Endothelial cell of umbilical vein (primary cell): Measurements from ENCODE around the gene NUP153. TPM values are rescaled to one million over a fixed set of nuclear protein-coding genes. Genes with fewer than 3 reads are reported as not detected.

Experiments used
- BruUV-seq: library from RNA; stranded (reverse); fragments of 400-500 nt; replicated peaks from 2 replicates; lab custom pipeline; 2021; lab: Mats Ljungman, UMichigan
- CTCF ChIA-PET: fragments of 300-600, 350-600 bp; sonication (Branson Sonifier 250); formaldehyde crosslinking; loops from one replicate; lab custom pipeline; 2021; ENCODE audit warnings: antibody characterized with exemption, inconsistent platforms; lab: Charles Lee
- POLR2A ChIA-PET: fragments of 300-600, 350-600 bp; sonication (Branson Sonifier 250); formaldehyde crosslinking; loops from one replicate; lab custom pipeline; 2021; ENCODE audit warnings: antibody characterized with exemption, inconsistent platforms; lab: Charles Lee
- DNase-seq: peaks from one replicate; pipeline ENCODE4 v3.0.0-alpha.2; 2011; ENCODE audit warnings: low read depth, low spot score
- FAIRE-seq: peaks from 2 replicates; lab custom pipeline; 2011; peaks lifted over from hg19 to GRCh38; lab: Jason Lieb, UNC
- H2AFZ ChIP-seq: 2 replicates; pipeline ENCODE4 v1.6.0; 2012; ENCODE audit warnings: low read depth, low read length, control low read depth, inconsistent platforms
- H3K27ac ChIP-seq: 2 replicates; pipeline ENCODE4 v1.5.1; 2011; ENCODE audit warnings: low read depth, mild to moderate bottlenecking, control low read depth, low read length, moderate library complexity; ENCODE audit not compliant: insufficient read depth
- H3K27me3 ChIP-seq, 2 experiments: 2 replicates each; pipeline versions ENCODE4 v1.6.0 to v1.6.1; 2011; ENCODE audit warnings: low read length in 2 of 2, mixed read lengths in 1 of 2; ENCODE audit not compliant: control insufficient read depth in 2 of 2, insufficient read depth in 2 of 2
- H3K36me3 ChIP-seq, 2 experiments: 2 replicates in 1 of 2; 3 replicates in 1 of 2; pipeline ENCODE4 v1.5.1; 2011; ENCODE audit warnings: low read length in 2 of 2, mild to moderate bottlenecking in 1 of 2, moderate library complexity in 1 of 2; ENCODE audit not compliant: control insufficient read depth in 2 of 2, insufficient read depth in 2 of 2; ENCODE audit errors: extremely low read depth in 1 of 2
- H3K4me1 ChIP-seq: 3 replicates; pipeline ENCODE4 v1.5.1; 2011; ENCODE audit warnings: mild to moderate bottlenecking, low read length; ENCODE audit not compliant: control insufficient read depth, insufficient read depth; ENCODE audit errors: extremely low read depth
- H3K4me2 ChIP-seq: 2 replicates; pipeline ENCODE4 v1.6.1; 2011; ENCODE audit warnings: low read length, control low read depth, mixed read lengths; ENCODE audit not compliant: insufficient read depth
- H3K4me3 ChIP-seq, 3 experiments: fragments of 200-600 bp in 1 of 3; sonication (generic), shearing (Covaris generic) in 1 of 3; replicated peaks in 1 of 3; 2 replicates each; pipeline ENCODE4 v1.5.1; 2011 to 2016; ENCODE audit warnings: control low read depth in 3 of 3, low read length in 3 of 3, mild to moderate bottlenecking in 2 of 3, inconsistent platforms in 1 of 3, low read depth in 1 of 3, moderate library complexity in 1 of 3; ENCODE audit not compliant: insufficient read depth in 1 of 3
- H3K79me2 ChIP-seq: 2 replicates; pipeline ENCODE4 v1.6.0; 2012; ENCODE audit warnings: low read length, inconsistent platforms; ENCODE audit not compliant: control insufficient read depth, insufficient read depth
- H3K9ac ChIP-seq: replicated peaks from 2 replicates; pipeline ENCODE3; 2011; ENCODE audit warnings: low read length, control low read depth; ENCODE audit not compliant: insufficient read depth; ENCODE audit errors: extremely low read depth
- H3K9me1 ChIP-seq: replicated peaks from 3 replicates; pipeline ENCODE4 v1.6.0; 2011; ENCODE audit warnings: mild to moderate bottlenecking, low read length; ENCODE audit not compliant: control insufficient read depth, insufficient read depth; ENCODE audit errors: extremely low read depth
- H3K9me3 ChIP-seq: replicated peaks from 2 replicates; pipeline ENCODE4 v1.5.1; 2012; ENCODE audit warnings: low read length, inconsistent platforms; ENCODE audit not compliant: control insufficient read depth, insufficient read depth
- H4K20me1 ChIP-seq: replicated peaks from 2 replicates; pipeline ENCODE3; 2011; ENCODE audit warnings: mild to moderate bottlenecking, low read length; ENCODE audit not compliant: control insufficient read depth, insufficient read depth; ENCODE audit errors: extremely low read depth
- CTCF ChIP-seq, 2 donors: IDR thresholded peaks; 1 replicate in 1 of 2; 2 replicates in 1 of 2; pipeline ENCODE4 v1.5.1; 2011; ENCODE audit warnings: low read length in 2 of 2, mild to moderate bottlenecking in 2 of 2, moderate library complexity in 2 of 2, control low read depth in 1 of 2, inconsistent platforms in 1 of 2, low read depth in 1 of 2; ENCODE audit not compliant: insufficient read depth in 1 of 2; ENCODE audit errors: extremely low read depth in 1 of 2
- EZH2 ChIP-seq: IDR thresholded peaks from 2 replicates; pipeline ENCODE4 v1.6.1; 2012; ENCODE audit warnings: borderline replicate concordance, low read depth, mild to moderate bottlenecking, moderate library complexity, low read length, inconsistent platforms; ENCODE audit not compliant: severe bottlenecking
- FOS ChIP-seq: IDR thresholded peaks from 2 replicates; pipeline ENCODE4 v1.6.1; 2011; ENCODE audit warnings: mild to moderate bottlenecking, low read length, moderate library complexity, borderline replicate concordance; ENCODE audit not compliant: insufficient read depth
- GATA2 ChIP-seq: IDR thresholded peaks from 2 replicates; pipeline ENCODE4 v1.7.0; 2011; ENCODE audit warnings: low read depth, mild to moderate bottlenecking, moderate library complexity, mixed read lengths, low read length; ENCODE audit not compliant: insufficient read length, insufficient read depth
- JUN ChIP-seq: IDR thresholded peaks from 2 replicates; pipeline ENCODE4 v1.6.1; 2011; ENCODE audit warnings: borderline replicate concordance, low read depth; ENCODE audit not compliant: insufficient read length, insufficient read depth
- MAX ChIP-seq: IDR thresholded peaks from 2 replicates; pipeline ENCODE4 v1.6.1; 2011; ENCODE audit not compliant: insufficient read depth, insufficient read length
- MYC ChIP-seq: IDR thresholded peaks from one replicate; pipeline ENCODE4 v1.6.1; 2011; ENCODE audit warnings: mild to moderate bottlenecking, low read depth, low read length
- POLR2A ChIP-seq: IDR thresholded peaks from 2 replicates; pipeline ENCODE4 v1.6.1; 2012; ENCODE audit warnings: low read depth, mild to moderate bottlenecking, control low read depth, low read length
- POLR2AphosphoS5 ChIP-seq: IDR thresholded peaks from 2 replicates; pipeline ENCODE4 v1.6.1; 2012; ENCODE audit warnings: low read depth, mild to moderate bottlenecking, control low read depth, low read length, moderate library complexity; ENCODE audit not compliant: insufficient read depth
- dilution Hi-C: fragments of 300-500 bp; cut with MboI; formaldehyde crosslinking; loops from one replicate; pipeline ENCODE4 v1.15.0; 2019; ENCODE audit warnings: low sequenced_read_pairs; ENCODE audit not compliant: extremely low pct_ligation_motif_present
- intact Hi-C: fragments of 100-400 bp; cut with micrococcal nuclease; formaldehyde crosslinking; loops from one replicate; pipeline ENCODE4 v1.10.0; 2022
- polyA plus RNA-seq, 4 experiments: library from polyadenylated mRNA; depleted of rRNA in 3 of 4; stranded (reverse) in 3 of 4; unstranded in 1 of 4; fragments of >200 nt; gene quantifications; 2 replicates each; pipeline versions ENCODE4 v1.2.1 to v1.2.3, GENCODE V29; 2011 to 2012; ENCODE audit warnings: missing spikeins in 1 of 4
- total RNA-seq: library from RNA; stranded (reverse); gene quantifications from 2 replicates; pipeline ENCODE4 v1.2.3, GENCODE V29; 2021

NUP153 gene
- total and polyA plus RNA-seq, 2 donors (not counting 3 experiments of a cell fraction or from before 2014, with no cell fraction given): 22.0 to 51.0 TPM

GRCh38 chr6:17580518-17581048 is 126.1 kb downstream of the NUP153 start:
- peaks cover 8% of the 10 kb centered on the region for H3K4me1 ChIP-seq
- H3K27ac ChIP-seq: no peak overlapping the region
- H3K4me2 ChIP-seq: peak overlapping the region; percentile 76
- no peak for FAIRE-seq
- H3K36me3 ChIP-seq: no peaks in the 10 kb centered on the region
- H3K9me1 ChIP-seq: no peaks in the 10 kb centered on the region
- no peaks in the 10 kb centered on the region for H4K20me1 ChIP-seq
- H2AFZ ChIP-seq: peak overlapping the region; percentile 88
- no TSS peak for BruUV-seq
- no peak for TF ChIP-seq CTCF (IDR thresholded peaks at IDR 0.05; ENCODE audit: extremely low read depth in 1 of 2, insufficient read depth in 1 of 2, low read depth in 1 of 2, low read length in 2 of 2)
- no peak for TF ChIP-seq MAX
- no peak for TF ChIP-seq JUN
- no peak for TF ChIP-seq EZH2
- no peak for TF ChIP-seq FOS
- TF ChIP-seq GATA2: no peak
- no peak for TF ChIP-seq MYC
- no peak for TF ChIP-seq POLR2AphosphoS5
- TF ChIP-seq POLR2A: no peak
- ChIA-PET CTCF (interaction anchor here (1.1 to 1.6 kb wide), 2 partner anchors 107 to 223 kb away, joined by 3 to 4 read pairs; no protein-coding TSS in a partner anchor), POLR2A (interaction anchor here (1.2 kb wide), 1 partner anchor 90 kb away, joined by 4 read pairs; no protein-coding TSS in a partner anchor)
- H3K4me3 ChIP-seq: peak overlapping the region; percentile 51 to 68 (median 61)
- dilution Hi-C loops (no loop called here), intact Hi-C loops (no loop called here)
- H3K27me3 ChIP-seq: peaks cover 0 to 2% of the 10 kb centered on the region in 2 experiments
- H3K9ac ChIP-seq: peak overlapping the region; percentile 69
- no peaks in the 10 kb centered on the region for H3K79me2 ChIP-seq
- H3K9me3 ChIP-seq: no peaks in the 10 kb centered on the region
- DNase-seq: peak; percentile 49
